SH-SY5Y (cell line): ENCODE measurements around the gene SHOC1.

Experiments used
- GATA2 ChIP-seq: IDR thresholded peaks from 2 replicates; pipeline ENCODE4 v1.6.1; 2011; ENCODE audit warnings: mild to moderate bottlenecking, low read depth, low read length
- GATA3 ChIP-seq: IDR thresholded peaks from 2 replicates; pipeline ENCODE4 v1.6.1; 2011; ENCODE audit warnings: low read depth, mild to moderate bottlenecking, low read length, moderate library complexity

DNA sequence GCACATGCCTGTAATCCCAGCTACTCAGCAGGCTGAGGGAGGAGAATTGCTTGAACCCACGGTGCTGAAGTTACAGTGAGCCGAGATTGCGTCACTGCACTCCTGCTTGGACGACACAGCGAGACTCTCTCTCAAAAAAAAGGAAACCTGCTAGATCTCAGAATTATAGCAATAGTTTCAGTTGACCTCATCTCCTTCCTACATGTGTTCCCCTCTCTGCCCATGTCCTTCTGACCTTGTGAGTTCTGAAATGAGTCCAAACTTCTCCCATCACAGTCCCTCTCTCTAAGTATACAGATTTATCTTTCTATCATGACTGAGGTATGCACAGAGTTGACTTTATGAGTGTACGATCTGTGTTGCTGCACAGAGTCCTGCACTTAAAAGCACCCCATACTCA is 44.6 kb upstream of the SHOC1 start:
- no peak for TF ChIP-seq GATA2
- no peak for TF ChIP-seq GATA3
